WTC11 (cell line): ENCODE measurements around the gene MTCL1. TPM values are rescaled to one million over a fixed set of nuclear protein-coding genes. Genes with fewer than 3 reads are reported as not detected.

ENCODE experiments used
- ATAC-seq: fragments of 200-7000 bp; cut with Tn5 transposase; 2 replicates; pipeline ENCODE4 v1.10.0; 2021; ENCODE audit warnings: mild to moderate bottlenecking, moderate library complexity
- CTCF ChIA-PET: fragments of 300-600 bp; sonication (Branson Sonifier 250); formaldehyde crosslinking; loops from one replicate; lab custom pipeline; 2021; ENCODE audit warnings: antibody characterized with exemption; lab: Charles Lee
- POLR2A ChIA-PET: fragments of 350-600 bp; sonication (Branson Sonifier 250); formaldehyde crosslinking; loops from one replicate; lab custom pipeline; 2021; ENCODE audit warnings: antibody characterized with exemption; lab: Charles Lee
- DNase-seq: peaks from one replicate; pipeline ENCODE4 v3.0.0; 2021; ENCODE audit warnings: low spot score
- H3K27ac Mint-ChIP-seq: 2 replicates; pipeline ENCODE4 v1.8.0; 2021; ENCODE audit warnings: mixed read lengths
- H3K27me3 Mint-ChIP-seq: 2 replicates; pipeline ENCODE4 v1.8.0; 2021; ENCODE audit warnings: low read depth, mild to moderate bottlenecking, moderate library complexity, mixed read lengths
- H3K36me3 Mint-ChIP-seq: 2 replicates; pipeline ENCODE4 v1.8.0; 2021; ENCODE audit warnings: mixed read lengths
- H3K4me1 Mint-ChIP-seq: 2 replicates; pipeline ENCODE4 v1.8.0; 2022; ENCODE audit warnings: mixed read lengths
- H3K4me3 Mint-ChIP-seq: 2 replicates; pipeline ENCODE4 v1.8.0; 2021; ENCODE audit warnings: mild to moderate bottlenecking, moderate library complexity, mixed read lengths
- H3K9me3 Mint-ChIP-seq: 2 replicates; pipeline ENCODE4 v1.8.0; 2021; ENCODE audit warnings: mixed read lengths
- CBFB ChIP-seq: sonication (generic); formaldehyde crosslinking; IDR thresholded peaks from 2 replicates; pipeline ENCODE4 v1.8.1; 2022; ENCODE audit warnings: mild to moderate bottlenecking, low read depth, missing genetic modification reagents
- KAT7 ChIP-seq: sonication (generic); formaldehyde crosslinking; IDR thresholded peaks from 2 replicates; pipeline ENCODE4 v1.8.1; 2023; ENCODE audit warnings: missing genetic modification reagents, mild to moderate bottlenecking, borderline replicate concordance
- MXD4 ChIP-seq: fragments of 250-450 bp; sonication (Bioruptor Pico); IDR thresholded peaks from 2 replicates; pipeline ENCODE4 v1.8.0; 2021; ENCODE audit warnings: mild to moderate bottlenecking, moderate library complexity, borderline replicate concordance
- NFYB ChIP-seq: sonication (generic); formaldehyde crosslinking; conservative IDR thresholded peaks from 2 replicates; pipeline ENCODE4 v1.8.0; 2022; ENCODE audit warnings: low read depth, missing genetic modification reagents
- RELA ChIP-seq: sonication (generic); formaldehyde crosslinking; IDR thresholded peaks from 2 replicates; pipeline ENCODE4 v1.8.1; 2022; ENCODE audit warnings: missing genetic modification reagents, mild to moderate bottlenecking, borderline replicate concordance
- SMAD4 ChIP-seq: sonication (generic); formaldehyde crosslinking; IDR thresholded peaks from 2 replicates; pipeline ENCODE4 v1.8.0; 2022; ENCODE audit warnings: mild to moderate bottlenecking, missing genetic modification reagents
- ZNF121 ChIP-seq: sonication (generic); formaldehyde crosslinking; IDR thresholded peaks from 2 replicates; pipeline ENCODE4 v1.8.0; 2023; ENCODE audit warnings: missing genetic modification reagents
- ZNF423 ChIP-seq: fragments of 250-450 bp; sonication (Bioruptor Pico); IDR thresholded peaks from 2 replicates; pipeline ENCODE4 v2.1.2; 2022; ENCODE audit warnings: mild to moderate bottlenecking, moderate library complexity
- total RNA-seq: library from RNA; stranded (reverse); gene quantifications from 3 replicates; pipeline ENCODE4 v1.2.3, GENCODE V29; 2021
- TF ChIP-seq, protein P1 (sequence below): sonication (generic); formaldehyde crosslinking; conservative IDR thresholded peaks from 2 replicates; pipeline ENCODE4 v1.8.1; 2023; ENCODE audit warnings: mild to moderate bottlenecking, low read depth, missing genetic modification reagents, moderate library complexity
- TF ChIP-seq, protein P2 (sequence below): fragments of 250-450 bp; sonication (Bioruptor Pico); IDR thresholded peaks from 2 replicates; pipeline ENCODE4 v1.9.0; 2021; ENCODE audit warnings: mild to moderate bottlenecking, borderline replicate concordance
- TF ChIP-seq, protein P3 (sequence below): sonication (generic); formaldehyde crosslinking; IDR thresholded peaks from 2 replicates; pipeline ENCODE4 v1.8.1; 2023; ENCODE audit warnings: mild to moderate bottlenecking, missing genetic modification reagents
- TF ChIP-seq, protein P4 (sequence below): sonication (generic); formaldehyde crosslinking; IDR thresholded peaks from 2 replicates; pipeline ENCODE4 v1.8.0; 2022; ENCODE audit warnings: missing genetic modification reagents
- TF ChIP-seq, protein P5 (sequence below): sonication (generic); formaldehyde crosslinking; IDR thresholded peaks from 2 replicates; pipeline ENCODE4 v1.8.1; 2022; ENCODE audit warnings: mild to moderate bottlenecking, missing genetic modification reagents, moderate library complexity, borderline replicate concordance

MTCL1 gene
- total RNA-seq, 1 experiment from 2014 or later = 64.3 TPM

DNA sequence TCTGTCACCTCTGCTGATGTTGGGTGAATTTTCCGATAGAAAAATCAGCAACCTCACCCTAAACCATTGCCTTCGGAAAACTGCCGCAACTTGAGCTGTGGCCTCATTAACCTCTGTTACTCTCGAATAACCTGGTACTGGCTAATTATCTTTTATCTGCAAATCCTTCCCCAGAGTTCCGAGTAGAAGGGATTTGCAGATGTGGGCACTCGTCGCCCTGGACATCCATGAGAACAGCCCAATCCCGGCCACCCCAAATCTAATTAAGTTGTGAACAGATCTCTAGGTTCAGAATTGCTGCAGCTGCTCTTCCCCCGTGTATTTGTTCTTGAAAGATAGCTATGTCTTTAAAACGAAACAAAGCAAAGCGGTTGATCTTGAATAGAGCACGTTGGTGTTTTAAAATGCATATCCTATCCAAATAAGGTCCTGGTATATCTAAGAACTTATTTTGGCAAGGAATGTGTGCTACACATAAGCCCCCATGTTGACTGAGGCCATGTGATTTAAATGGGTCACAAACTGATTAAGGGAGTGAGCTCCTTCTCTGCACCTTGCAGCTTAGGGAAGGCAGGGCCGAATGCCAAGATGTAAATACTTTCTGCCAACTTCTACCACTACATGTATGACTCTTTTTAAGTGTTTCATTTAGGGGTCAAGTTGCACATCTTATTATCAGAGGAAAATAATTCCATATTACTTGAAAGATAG is 88.2 kb downstream of the MTCL1 start (continued):
- TF ChIP-seq, protein P1, sequence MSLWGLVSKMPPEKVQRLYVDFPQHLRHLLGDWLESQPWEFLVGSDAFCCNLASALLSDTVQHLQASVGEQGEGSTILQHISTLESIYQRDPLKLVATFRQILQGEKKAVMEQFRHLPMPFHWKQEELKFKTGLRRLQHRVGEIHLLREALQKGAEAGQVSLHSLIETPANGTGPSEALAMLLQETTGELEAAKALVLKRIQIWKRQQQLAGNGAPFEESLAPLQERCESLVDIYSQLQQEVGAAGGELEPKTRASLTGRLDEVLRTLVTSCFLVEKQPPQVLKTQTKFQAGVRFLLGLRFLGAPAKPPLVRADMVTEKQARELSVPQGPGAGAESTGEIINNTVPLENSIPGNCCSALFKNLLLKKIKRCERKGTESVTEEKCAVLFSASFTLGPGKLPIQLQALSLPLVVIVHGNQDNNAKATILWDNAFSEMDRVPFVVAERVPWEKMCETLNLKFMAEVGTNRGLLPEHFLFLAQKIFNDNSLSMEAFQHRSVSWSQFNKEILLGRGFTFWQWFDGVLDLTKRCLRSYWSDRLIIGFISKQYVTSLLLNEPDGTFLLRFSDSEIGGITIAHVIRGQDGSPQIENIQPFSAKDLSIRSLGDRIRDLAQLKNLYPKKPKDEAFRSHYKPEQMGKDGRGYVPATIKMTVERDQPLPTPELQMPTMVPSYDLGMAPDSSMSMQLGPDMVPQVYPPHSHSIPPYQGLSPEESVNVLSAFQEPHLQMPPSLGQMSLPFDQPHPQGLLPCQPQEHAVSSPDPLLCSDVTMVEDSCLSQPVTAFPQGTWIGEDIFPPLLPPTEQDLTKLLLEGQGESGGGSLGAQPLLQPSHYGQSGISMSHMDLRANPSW (CRISPR knock-in tag) = no peak
- TF ChIP-seq RELA (CRISPR knock-in tag) (no peak), ZNF121 (CRISPR knock-in tag) (no peak), CBFB (CRISPR knock-in tag) (no peak), NFYB (CRISPR knock-in tag) (no peak)
- TF ChIP-seq, protein P2, sequence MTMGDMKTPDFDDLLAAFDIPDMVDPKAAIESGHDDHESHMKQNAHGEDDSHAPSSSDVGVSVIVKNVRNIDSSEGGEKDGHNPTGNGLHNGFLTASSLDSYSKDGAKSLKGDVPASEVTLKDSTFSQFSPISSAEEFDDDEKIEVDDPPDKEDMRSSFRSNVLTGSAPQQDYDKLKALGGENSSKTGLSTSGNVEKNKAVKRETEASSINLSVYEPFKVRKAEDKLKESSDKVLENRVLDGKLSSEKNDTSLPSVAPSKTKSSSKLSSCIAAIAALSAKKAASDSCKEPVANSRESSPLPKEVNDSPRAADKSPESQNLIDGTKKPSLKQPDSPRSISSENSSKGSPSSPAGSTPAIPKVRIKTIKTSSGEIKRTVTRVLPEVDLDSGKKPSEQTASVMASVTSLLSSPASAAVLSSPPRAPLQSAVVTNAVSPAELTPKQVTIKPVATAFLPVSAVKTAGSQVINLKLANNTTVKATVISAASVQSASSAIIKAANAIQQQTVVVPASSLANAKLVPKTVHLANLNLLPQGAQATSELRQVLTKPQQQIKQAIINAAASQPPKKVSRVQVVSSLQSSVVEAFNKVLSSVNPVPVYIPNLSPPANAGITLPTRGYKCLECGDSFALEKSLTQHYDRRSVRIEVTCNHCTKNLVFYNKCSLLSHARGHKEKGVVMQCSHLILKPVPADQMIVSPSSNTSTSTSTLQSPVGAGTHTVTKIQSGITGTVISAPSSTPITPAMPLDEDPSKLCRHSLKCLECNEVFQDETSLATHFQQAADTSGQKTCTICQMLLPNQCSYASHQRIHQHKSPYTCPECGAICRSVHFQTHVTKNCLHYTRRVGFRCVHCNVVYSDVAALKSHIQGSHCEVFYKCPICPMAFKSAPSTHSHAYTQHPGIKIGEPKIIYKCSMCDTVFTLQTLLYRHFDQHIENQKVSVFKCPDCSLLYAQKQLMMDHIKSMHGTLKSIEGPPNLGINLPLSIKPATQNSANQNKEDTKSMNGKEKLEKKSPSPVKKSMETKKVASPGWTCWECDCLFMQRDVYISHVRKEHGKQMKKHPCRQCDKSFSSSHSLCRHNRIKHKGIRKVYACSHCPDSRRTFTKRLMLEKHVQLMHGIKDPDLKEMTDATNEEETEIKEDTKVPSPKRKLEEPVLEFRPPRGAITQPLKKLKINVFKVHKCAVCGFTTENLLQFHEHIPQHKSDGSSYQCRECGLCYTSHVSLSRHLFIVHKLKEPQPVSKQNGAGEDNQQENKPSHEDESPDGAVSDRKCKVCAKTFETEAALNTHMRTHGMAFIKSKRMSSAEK (CRISPR knock-in tag) = no peak
- TF ChIP-seq, protein P3, sequence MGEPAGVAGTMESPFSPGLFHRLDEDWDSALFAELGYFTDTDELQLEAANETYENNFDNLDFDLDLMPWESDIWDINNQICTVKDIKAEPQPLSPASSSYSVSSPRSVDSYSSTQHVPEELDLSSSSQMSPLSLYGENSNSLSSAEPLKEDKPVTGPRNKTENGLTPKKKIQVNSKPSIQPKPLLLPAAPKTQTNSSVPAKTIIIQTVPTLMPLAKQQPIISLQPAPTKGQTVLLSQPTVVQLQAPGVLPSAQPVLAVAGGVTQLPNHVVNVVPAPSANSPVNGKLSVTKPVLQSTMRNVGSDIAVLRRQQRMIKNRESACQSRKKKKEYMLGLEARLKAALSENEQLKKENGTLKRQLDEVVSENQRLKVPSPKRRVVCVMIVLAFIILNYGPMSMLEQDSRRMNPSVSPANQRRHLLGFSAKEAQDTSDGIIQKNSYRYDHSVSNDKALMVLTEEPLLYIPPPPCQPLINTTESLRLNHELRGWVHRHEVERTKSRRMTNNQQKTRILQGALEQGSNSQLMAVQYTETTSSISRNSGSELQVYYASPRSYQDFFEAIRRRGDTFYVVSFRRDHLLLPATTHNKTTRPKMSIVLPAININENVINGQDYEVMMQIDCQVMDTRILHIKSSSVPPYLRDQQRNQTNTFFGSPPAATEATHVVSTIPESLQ (CRISPR knock-in tag) = no peak

DNA sequence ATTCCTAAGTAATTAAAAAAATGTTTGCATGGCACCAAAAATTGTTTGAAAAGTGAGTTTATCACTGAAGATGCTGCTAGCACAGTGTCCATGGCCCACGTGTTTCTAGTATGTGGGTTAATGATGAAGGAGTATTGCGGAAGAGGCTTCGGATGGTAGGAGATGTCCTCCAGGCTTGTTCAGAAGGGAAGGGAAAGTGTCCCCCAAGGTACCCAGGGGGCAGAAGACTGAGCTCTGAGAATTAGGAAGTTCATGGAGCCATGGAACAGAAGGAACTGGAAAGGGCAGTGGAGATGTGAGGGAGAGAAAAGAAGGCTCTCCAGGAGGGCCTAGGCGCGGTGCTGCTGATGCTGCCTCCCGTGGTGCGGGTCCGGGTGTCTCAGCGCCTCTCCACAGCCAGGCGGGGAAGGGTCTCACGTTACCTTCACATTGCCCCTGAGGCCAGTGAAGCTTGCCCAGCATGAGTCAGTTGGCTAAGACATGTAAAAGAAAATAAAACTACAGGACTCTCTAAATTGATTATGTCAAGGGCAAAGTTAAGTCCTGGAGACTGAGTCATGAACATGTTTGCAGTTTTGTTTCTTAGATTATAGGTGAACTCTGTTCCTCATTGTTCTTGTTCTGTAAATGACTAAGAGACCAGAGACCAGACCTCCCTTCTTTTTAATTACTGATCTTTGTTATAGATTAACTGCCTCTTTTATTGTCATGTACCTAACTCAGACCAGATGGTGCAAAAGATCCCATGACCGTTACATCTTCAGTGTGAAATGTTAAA is 89.0 kb downstream of the MTCL1 start:
- H3K27ac Mint-ChIP-seq = peak overlapping the region; percentile 96

More for the DNA sequence above, 89.0 kb downstream of the MTCL1 start:
- Mint-ChIP-seq H3K9me3 (no peaks in the 10 kb centered on the region), H3K27me3 (no peaks in the 10 kb centered on the region), H3K4me1 (peaks cover 77% of the 10 kb centered on the region), H3K36me3 (peaks cover 30% of the 10 kb centered on the region), H3K4me3 (no peak overlapping the region)
- ChIA-PET POLR2A (interaction anchor here (1.3 to 1.4 kb wide), 2 partner anchors 87 to 91 kb away, joined by 3 to 5 read pairs; no protein-coding TSS in a partner anchor), CTCF (no interaction called here)
- ATAC-seq (peak; percentile 23), DNase-seq (no peak)
- TF ChIP-seq MXD4 (CRISPR knock-in tag) (no peak), ZNF423 (CRISPR knock-in tag) (peak; percentile 26; the same call in 1 of the 2 replicates), SMAD4 (CRISPR knock-in tag) (no peak), KAT7 (no peak)
- TF ChIP-seq, protein P4, sequence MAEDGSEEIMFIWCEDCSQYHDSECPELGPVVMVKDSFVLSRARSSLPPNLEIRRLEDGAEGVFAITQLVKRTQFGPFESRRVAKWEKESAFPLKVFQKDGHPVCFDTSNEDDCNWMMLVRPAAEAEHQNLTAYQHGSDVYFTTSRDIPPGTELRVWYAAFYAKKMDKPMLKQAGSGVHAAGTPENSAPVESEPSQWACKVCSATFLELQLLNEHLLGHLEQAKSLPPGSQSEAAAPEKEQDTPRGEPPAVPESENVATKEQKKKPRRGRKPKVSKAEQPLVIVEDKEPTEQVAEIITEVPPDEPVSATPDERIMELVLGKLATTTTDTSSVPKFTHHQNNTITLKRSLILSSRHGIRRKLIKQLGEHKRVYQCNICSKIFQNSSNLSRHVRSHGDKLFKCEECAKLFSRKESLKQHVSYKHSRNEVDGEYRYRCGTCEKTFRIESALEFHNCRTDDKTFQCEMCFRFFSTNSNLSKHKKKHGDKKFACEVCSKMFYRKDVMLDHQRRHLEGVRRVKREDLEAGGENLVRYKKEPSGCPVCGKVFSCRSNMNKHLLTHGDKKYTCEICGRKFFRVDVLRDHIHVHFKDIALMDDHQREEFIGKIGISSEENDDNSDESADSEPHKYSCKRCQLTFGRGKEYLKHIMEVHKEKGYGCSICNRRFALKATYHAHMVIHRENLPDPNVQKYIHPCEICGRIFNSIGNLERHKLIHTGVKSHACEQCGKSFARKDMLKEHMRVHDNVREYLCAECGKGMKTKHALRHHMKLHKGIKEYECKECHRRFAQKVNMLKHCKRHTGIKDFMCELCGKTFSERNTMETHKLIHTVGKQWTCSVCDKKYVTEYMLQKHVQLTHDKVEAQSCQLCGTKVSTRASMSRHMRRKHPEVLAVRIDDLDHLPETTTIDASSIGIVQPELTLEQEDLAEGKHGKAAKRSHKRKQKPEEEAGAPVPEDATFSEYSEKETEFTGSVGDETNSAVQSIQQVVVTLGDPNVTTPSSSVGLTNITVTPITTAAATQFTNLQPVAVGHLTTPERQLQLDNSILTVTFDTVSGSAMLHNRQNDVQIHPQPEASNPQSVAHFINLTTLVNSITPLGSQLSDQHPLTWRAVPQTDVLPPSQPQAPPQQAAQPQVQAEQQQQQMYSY (CRISPR knock-in tag) = no peak
- TF ChIP-seq, protein P5, sequence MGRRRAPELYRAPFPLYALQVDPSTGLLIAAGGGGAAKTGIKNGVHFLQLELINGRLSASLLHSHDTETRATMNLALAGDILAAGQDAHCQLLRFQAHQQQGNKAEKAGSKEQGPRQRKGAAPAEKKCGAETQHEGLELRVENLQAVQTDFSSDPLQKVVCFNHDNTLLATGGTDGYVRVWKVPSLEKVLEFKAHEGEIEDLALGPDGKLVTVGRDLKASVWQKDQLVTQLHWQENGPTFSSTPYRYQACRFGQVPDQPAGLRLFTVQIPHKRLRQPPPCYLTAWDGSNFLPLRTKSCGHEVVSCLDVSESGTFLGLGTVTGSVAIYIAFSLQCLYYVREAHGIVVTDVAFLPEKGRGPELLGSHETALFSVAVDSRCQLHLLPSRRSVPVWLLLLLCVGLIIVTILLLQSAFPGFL (CRISPR knock-in tag) = no peak
